ENCODE data around the gene BHLHE23.

DNA sequence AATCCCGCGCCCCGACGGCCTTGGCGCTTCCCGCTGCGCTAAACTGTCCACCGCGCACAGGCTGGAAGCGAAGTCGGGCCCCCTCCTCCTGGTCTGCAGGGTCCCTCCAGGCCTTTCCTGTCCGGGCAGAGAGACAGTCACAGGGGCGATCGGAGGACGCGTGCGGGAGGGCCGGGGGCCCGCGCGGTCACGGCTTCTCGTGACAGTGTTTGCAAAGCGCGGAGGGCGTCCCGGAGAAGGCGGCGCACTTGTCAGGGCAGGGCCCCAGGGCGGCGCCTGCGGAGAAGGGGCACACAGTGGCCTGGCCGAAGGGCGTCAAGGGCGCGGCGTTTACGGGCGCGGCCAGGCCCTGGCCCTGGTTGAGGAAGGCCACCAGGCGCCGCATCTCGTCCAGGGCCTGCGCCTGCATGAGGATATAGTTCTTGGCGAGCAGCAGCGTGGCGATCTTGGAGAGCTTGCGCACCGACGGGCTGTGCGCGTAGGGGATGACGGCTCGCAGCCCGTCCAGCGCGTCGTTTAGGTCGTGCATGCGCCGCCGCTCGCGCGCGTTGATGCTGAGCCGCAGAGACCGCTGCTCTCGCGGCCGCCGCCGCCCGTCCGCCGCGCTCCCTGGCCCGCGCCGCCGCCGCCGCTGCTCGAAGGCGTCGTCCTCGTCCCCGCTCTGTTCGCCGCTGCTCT, 763 bp downstream of the BHLHE23 start:
- TF ChIP-seq, protein P1, sequence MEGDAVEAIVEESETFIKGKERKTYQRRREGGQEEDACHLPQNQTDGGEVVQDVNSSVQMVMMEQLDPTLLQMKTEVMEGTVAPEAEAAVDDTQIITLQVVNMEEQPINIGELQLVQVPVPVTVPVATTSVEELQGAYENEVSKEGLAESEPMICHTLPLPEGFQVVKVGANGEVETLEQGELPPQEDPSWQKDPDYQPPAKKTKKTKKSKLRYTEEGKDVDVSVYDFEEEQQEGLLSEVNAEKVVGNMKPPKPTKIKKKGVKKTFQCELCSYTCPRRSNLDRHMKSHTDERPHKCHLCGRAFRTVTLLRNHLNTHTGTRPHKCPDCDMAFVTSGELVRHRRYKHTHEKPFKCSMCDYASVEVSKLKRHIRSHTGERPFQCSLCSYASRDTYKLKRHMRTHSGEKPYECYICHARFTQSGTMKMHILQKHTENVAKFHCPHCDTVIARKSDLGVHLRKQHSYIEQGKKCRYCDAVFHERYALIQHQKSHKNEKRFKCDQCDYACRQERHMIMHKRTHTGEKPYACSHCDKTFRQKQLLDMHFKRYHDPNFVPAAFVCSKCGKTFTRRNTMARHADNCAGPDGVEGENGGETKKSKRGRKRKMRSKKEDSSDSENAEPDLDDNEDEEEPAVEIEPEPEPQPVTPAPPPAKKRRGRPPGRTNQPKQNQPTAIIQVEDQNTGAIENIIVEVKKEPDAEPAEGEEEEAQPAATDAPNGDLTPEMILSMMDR (conservative IDR thresholded peaks at IDR 0.05) = no peak
- no peak for TF ChIP-seq EZH2 (IDR thresholded peaks at IDR 0.05; ENCODE audit: low read depth)

All from PC-9 (cell line).